ACHN (cell line): ENCODE results near the gene MYO5A.

ENCODE experiments used
- DNase-seq: peaks from one replicate; pipeline ENCODE4 v3.0.0-alpha.2; 2015
- in situ Hi-C: cut with HindIII; loops from 2 replicates; pipeline ENCODE4 v1.10.0; 2017; ENCODE audit warnings: low sequenced_read_pairs, low pct_ligation_motif_present, low pct_unique_long_range_greater_than_20kb

MYO5A gene

DNA sequence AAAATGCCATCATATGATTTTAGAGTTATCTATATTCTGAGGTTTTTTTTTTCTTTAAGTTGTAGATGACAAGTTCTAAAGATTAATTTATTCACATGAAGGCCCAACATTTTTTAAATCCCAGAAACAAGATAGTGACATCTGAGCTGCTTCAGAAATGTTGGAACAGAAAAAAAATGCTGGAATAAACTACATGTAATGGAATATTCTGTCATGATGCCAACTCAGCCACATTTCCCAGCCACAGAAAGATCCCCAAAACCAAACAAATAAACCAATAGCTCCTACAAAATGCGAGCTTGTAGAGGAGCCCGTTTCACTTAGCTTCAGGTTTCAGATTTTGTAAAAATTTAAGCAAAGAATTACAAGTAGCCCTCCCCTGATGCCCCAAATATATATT is 122.1 kb downstream of the MYO5A start:
- no peak for DNase-seq
- in situ Hi-C loops = no loop called here

DNA sequence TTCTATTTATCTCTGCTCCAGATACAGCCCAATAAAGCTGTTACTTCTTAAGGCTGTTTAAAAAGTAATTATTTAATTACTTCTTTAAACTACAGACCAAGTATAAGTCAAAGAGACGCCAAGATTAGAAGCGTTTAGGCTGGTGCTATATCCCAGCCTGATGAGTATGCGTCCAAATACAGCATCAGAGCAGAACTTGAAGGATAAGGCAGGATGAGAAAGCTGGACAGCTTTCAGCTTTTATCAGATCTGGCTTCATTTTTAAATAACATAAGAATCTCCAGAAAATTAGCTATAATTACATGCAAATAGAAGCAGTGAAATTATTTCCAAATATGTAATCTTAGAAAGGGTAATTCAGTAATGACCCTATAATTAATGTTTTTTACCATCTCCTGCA is 122.8 kb downstream of the MYO5A start:
- DNase-seq = no peak
- in situ Hi-C loops = no loop called here

DNA sequence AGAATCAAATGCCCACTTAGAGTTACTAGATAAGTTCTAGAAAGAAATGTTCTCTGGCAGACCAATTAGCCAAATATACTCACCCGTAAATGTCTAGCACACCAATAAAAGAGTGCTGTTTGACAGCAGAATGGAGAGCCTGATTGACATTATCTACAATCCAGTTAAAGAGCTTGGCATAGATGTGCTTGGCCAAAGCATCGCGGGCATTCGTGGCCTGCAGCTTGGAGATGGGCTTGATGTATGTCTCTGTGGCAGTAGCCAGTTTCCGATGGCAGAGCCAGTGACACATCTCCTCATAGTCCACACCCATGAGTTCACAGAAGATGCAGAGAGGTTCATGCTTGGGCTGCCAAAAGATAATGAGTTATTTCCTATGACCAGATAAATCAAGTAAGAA is 131.6 kb downstream of the MYO5A start:
- in situ Hi-C loops = no loop called here
- DNase-seq = no peak

DNA sequence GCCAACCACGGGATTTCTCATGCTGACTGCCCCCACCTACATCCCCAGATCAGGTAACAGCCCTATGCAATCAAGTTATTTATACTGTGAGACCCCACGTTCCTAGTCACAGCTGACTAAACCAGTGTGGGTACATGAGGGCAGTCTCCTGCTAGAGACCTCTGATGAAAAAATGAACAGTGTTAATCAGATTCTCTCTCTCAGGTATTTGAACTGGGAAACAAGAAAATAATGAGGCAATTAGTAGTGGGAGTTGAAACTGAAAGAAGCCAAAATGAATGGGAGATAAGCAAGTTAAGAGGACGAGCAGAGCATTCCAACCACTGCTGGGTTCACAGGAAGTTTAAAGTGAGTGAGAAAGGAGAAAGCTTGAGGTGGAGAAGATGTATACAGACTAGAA is 134.6 kb downstream of the MYO5A start:
- in situ Hi-C loops = no loop called here

DNA sequence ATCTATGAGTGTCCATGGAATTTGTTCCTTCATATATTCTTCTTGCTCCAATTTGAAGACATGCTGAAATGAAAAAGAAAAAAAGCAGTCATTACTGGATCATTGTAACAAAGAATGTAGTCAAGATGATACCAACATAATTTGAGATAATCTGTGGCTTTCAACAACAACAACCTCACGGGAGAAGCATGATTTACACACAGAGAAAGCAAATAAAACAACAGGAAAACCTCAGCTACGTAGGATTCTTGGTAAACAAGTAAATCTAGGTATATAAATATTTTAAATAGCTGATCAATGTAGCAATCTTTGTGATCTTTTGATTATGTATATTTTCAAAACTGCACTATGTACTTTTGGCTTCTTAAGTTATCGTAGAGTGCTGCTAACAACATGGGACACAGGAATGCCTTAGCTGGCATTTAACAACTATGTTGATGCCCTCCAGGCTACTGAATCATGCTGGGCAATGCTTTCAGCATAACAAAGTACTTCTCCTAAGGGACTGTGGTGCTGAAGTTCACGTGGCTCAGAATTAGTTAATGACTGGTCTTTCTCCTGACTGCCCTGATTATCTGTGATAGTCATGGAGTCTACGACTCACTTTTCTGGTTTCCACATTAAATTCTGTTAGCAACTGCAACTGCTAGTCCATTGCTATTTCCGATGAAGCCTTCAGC is 136.5 kb downstream of the MYO5A start:
- DNase-seq = no peak
- in situ Hi-C loops = no loop called here

More for the DNA sequence above, 134.6 kb downstream of the MYO5A start:
- no peak for DNase-seq

DNA sequence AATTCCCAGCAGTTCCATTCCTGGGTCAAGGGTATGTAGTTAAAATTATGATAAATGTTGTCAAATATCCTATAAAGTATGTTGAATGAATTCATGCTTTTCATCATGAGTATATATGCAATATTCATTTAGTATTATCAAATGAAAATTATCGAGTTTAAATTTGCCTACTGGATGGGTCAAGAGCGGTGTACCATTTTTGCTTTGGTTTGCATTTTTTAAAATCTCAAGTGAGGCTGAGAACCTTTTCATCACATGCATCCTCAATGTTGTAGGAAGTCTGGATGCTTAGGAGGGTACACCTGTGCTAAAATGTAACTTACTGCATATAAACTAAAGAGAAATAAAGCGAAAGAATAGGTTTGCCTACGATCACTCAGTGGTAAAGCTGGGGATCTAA is 137.6 kb downstream of the MYO5A start:
- DNase-seq = no peak
- in situ Hi-C loops = no loop called here

DNA sequence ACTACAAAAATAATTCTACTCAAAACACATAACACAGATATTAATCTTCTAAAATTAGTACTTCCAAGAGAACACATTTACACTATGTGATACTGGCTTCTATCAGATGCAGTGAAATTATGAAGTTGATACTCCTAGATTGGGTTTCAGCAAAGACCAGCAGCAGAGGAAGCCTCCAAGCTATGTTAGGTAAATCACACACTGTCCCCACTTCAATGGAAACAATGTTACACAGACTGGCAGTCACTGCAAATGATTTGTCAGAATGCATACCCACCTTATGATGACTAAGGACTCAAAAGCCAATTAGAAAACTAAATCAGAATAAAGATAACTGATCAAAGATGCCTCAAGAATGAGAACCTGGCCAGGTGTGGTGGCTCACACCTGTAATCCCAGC is 143.0 kb downstream of the MYO5A start:
- no peak for DNase-seq
- in situ Hi-C loops = no loop called here

DNA sequence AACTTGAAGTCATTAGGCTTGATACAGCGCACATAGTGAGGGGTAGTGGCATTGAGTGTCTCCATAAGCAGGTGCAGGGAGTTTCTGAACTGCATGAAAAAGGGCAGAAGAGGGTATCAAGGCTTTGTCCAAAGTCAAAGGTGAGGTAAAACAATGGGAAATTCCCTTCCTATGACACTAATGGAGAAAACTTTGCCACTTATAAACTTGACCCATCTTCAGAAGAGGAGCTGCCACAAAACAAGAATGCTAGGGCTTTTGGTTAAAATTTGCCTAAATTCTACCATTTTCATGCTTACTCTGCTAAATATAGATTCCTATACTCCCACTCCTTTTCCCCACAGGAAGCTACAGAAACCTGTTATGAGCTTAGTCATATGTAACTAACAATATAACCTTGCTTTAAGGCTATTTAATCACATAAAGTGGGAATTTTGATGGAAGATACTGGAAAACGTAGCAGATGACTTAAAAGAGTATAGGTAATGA is 145.5 kb downstream of the MYO5A start:
- in situ Hi-C loops = no loop called here
- DNase-seq = no peak

DNA sequence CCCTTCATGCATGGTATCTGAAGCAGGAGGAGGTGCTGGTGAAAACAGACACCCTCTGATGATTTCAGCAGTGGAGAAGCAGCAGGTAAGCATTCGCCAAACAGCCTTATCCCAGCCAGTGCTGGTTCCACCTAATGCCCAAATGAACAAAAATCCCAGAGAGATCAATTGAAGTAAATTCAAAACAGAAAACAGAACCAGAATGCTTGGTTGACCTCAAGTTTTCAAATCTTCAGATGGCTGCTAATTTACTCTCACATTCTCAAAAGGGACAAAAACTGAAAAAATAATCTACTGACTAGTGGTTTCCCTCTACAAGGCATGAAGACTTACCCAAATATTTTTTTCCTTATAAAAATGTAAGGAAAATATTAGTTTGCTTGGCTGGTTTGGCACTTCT is 146.0 kb downstream of the MYO5A start:
- DNase-seq = no peak
- in situ Hi-C loops = no loop called here

DNA sequence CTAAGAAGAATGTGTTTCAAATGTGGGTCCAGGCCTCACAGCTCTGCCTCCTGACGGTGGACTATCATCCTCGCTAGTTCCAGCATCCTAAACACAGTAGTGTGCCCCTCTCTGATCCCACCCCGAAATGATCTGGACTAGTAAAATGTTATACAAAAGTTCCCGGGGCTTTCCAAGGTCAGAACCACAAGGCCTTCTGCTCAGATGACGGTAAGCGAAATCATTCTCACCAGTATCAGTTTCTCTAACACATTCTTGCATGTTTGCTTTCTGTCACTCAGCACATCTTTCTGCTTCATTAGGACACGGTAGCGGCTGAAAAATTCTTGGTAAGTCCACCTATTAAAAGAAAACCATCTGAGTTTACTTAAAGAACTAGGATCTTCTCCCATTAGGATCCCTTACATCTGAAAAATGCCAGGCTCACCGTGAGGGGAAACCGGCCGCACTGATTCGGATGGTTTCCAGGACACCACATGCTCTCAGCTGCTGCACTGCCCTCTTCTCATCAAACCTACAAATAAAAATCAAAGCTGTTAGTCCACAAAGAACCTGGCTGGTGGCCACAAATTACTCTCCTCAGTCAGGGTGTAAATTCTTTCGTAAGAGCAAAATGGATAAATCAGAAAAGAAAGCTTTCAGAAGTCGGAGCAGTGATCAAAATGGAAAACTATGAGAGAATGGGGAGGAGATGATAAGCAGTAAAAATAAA is 149.1 kb downstream of the MYO5A start:
- no peak for DNase-seq
- in situ Hi-C loops = no loop called here

DNA sequence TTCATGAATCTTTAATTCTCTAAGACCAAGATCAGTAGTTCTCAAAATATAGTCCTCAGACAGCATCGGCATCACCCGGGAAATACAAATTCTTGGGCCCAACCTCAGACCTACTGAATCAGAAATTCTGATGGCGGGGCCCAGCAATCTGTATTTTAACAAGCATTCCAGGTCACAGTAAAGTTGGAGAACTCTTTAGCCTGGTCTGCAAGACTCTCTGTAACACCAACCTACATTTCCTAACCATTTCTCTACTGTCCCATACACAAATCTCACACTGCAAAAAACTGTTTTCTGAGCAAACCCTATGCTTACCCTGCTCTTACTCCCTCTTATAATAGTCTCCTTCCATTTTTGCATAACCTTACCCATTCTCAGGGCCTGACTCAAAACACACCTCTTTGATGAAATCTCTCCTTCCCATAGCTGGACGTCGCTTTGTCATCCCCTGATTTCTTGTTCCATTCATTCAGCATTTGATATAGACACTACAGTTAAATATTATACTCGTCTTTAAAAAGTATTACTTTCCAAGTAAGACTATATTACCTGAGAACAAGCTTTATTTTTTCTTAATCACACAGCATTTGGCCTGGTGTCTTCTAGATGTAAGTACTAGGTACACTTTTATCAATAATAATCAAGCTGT is 149.8 kb downstream of the MYO5A start:
- in situ Hi-C loops = no loop called here
- no peak for DNase-seq

DNA sequence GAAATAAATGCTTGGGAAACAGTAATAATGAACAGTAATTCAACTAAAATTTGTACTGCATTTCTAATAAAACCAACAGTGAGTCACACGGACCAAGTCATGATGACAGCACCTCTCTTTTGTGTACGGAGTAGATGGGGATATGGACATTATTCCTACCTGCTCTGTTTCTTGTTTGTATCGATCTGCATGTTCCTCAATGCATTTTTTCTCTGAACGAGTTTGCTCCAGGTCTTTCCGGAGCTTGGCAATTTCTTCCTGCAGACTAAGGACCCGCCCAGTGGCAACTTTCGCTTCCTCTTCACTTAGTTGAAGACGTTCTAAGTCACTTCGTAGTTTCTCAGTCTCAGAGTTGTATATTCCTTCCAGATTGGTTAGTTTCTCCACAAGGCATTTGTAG is 158.7 kb downstream of the MYO5A start:
- no peak for DNase-seq
- in situ Hi-C loops = no loop called here

DNA sequence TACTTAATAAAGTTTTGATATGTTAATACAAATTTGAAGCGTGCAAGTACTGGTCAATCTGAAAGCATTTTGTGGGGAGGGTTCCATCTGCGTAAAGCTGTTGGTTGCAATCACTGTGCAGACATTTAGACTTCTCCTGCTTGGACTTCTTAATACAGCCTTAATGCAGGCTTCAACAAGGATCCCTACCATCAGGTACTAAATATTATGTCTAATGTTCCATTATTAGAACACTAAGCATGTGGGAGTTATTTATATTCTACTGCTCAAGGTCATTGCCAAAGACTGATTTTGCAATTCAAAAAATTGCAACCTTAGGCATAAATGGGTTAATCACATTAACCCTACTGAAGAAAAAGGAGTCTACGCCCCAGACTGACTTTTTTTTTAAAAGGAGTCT is 159.2 kb downstream of the MYO5A start:
- in situ Hi-C loops = no loop called here
- DNase-seq = no peak

DNA sequence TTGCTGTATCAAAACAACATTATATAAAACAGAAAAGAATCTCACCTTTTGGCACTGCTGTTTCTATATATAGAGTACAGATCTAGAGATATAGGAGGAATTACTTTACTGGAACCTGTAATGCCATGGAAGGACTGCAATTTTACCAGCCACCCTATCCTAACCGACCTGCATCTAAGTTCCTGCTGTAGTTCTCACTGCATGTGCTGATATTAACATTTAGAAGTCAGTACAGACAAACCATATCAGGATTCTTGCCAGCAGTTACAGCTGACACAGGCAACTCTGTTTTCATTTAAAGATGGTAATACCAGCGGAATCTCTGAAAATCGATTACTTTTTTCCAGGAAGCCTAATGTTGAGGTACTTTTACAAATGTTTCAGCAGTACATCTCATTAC is 159.7 kb downstream of the MYO5A start:
- in situ Hi-C loops = no loop called here
- no peak for DNase-seq

DNA sequence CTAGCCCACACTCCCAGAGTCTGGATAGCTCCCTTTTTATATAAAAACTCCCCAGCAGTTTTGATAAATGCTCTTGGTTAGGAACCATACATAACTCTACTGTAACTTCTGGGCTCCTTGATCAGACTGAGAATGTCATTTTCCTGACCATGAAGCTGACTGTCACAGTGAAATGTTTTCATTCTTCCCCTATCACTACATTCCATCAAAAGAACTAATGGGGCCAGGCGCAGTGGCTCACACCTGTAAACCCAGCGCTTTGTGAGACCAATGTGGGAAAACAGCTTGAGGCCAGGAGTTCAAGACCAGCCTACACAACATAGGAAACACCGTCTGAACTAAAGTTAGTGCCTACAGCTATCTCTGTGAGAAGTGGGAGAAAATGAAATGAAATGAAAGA is 160.3 kb downstream of the MYO5A start:
- DNase-seq = no peak
- in situ Hi-C loops = no loop called here

DNA sequence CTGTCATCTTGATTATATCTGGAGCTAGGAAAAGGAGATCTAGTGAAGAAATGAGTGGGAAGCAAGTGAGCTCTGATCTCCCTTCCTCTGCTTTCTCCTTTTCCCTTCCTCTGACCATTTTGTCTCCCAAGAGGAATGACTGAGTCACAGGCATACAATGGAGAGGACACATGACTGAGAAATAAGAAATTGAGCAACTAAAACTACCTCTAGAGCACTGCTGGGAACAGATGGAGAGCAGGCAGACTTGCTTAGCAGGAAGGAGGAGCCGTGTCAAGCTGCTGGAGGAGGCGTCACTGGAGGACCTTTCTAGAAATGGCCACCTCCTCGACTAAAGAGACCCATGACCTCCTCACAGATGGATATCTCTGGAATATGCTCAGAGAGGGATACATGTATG is 166.2 kb downstream of the MYO5A start:
- in situ Hi-C loops = no loop called here
- DNase-seq = no peak

DNA sequence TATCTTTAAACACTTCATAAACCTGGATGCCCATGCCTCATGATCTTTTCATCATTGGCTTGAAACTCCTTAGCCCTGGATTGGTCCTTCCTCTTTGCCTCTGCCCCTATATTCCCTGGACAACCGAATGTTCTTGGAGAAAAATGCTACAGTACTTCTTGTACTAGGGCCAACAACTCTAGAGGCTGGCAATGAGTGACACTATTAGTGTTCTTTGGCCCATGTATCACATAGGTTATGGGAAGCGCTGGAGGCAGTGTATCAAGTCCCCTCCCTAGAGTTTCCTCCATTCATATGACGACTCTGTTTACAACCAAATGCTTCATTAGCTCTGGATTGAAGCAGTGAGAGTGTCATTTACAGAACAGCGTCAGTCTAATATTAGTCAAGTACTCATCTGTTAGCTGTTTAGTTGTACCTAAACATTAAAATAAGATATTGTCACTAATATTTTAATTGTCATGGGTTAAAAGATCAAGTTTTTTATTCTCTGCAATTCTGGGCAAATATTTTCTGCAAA is 166.6 kb downstream of the MYO5A start:
- in situ Hi-C loops = no loop called here
- DNase-seq = no peak

DNA sequence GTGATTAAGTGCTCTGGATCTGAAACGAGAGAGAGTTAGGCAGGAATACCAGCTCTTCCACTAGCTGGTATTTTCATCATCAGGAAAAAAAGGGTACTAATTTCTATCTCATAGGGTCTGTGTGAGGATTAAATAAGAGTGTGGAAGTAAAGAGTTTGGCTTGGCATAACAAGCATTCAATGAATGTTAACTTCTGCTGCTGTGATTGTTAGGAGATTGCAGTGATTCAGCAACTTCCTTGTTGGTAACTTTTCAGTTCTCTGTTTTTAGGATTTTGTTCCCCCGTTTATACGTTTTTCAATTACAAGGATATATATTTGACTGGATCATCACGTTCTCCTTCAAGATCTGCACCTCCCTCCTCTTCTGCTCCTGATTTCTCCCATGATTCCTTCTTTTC is 167.2 kb downstream of the MYO5A start:
- no peak for DNase-seq
- in situ Hi-C loops = no loop called here
